Pancreas (tissue), 10 donors: Measurements from ENCODE around the gene CMTM7. TPM values are rescaled to one million over a fixed set of nuclear protein-coding genes. Genes with fewer than 3 reads are reported as not detected.

Experiments used
- ATAC-seq, 4 donors: fragments of 200-7000 bp; cut with Tn5 transposase; one replicate each; pipeline versions ENCODE4 v1.8.0 to v1.9.1; 2020; ENCODE audit warnings: mild to moderate bottlenecking in 4 of 4, moderate library complexity in 4 of 4
- DNase-seq, 6 donors: peaks; one replicate each; pipeline ENCODE4 v3.0.0-alpha.2; 2020
- FAIRE-seq: peaks from 2 replicates; lab custom pipeline; 2012; peaks lifted over from hg19 to GRCh38; lab: Jason Lieb, UNC
- H3K27ac ChIP-seq, 4 donors: fragments of 200-600 bp; sonication (generic); 1 replicate in 3 of 4; 2 replicates in 1 of 4; pipeline versions ENCODE4 v1.5.0 to v1.8.0; 2020
- H3K27me3 ChIP-seq, 4 donors: fragments of 200-600 bp; one replicate each; pipeline ENCODE4 v1.8.0; 2021
- H3K36me3 ChIP-seq, 3 donors: fragments of 200-600 bp; sonication (generic) in 1 of 3; one replicate each; pipeline versions ENCODE4 v1.5.0 to v1.8.0; 2020 to 2021
- H3K4me1 ChIP-seq, 3 donors: fragments of 200-600 bp; one replicate each; pipeline ENCODE4 v1.8.0; 2021
- H3K4me3 ChIP-seq, 4 donors: fragments of 200-600 bp; sonication (generic) in 2 of 4; one replicate each; pipeline versions ENCODE4 v1.5.0 to v1.8.0; 2020 to 2021
- H3K9me3 ChIP-seq, 4 donors: fragments of 200-600 bp; one replicate each; pipeline ENCODE4 v1.8.0; 2021
- CTCF ChIP-seq, 4 donors: fragments of 200-600 bp; sonication (generic) in 3 of 4; IDR thresholded peaks; one replicate each; pipeline versions ENCODE4 v1.5.0 to v1.8.0; 2021; ENCODE audit warnings: antibody characterized with exemption in 4 of 4
- WGBS, 2 donors: extraction: QIAGEN DNeasy Blood & Tissue Kit; methylation state at CpG; one replicate each; pipeline ENCODE4 v1.1.7; 2013; 5-methylcytosine and 5-hydroxymethylcytosine counted together
- intact Hi-C, 3 donors: fragments of 100-400 bp; cut with DNase I; formaldehyde crosslinking; loops; one replicate each; pipeline versions ENCODE4 v1.11.1 to v1.14.2; 2022
- polyA plus RNA-seq, 2 donors: library from polyadenylated mRNA; stranded (reverse); fragments of 200-250 nt; gene quantifications; one replicate each; pipeline ENCODE4 v1.2.3, GENCODE V29; 2013
- total RNA-seq, 6 donors: library from RNA; stranded (reverse); fragmentation: NEBNext Ultra II Directional in 4 of 6; extraction: Animal tissue kit (Norgen Biotek cat#: 25700) in 4 of 6; gene quantifications; one replicate each; pipeline versions ENCODE4 v1.2.1 to v1.2.4, GENCODE V29; 2021 to 2023
- donor health status: healthy with polysubstance abuse.
- donor health status: DM: no; HTN: no; CAD: no; lungs with moderate emphysema.
- donor health status: DM: no; HTN: no; CAD: no.
- donor health status: control.
- donor health status: control.
- donor health status: Bipolar disorder and iron deficiency.
- donor health status: DM: yes; HTN: yes; CAD: no.
- donor health status: DM: no; HTN: no; CAD: no.
- donor health status: DM: no; HTN: no; CAD: no.
- donor health status: DM: yes; HTN: yes; CAD: no.

Gene CMTM7
- total and polyA plus RNA-seq, 8 donors: 6.1 to 23.8 (median 12.0) TPM

DNA sequence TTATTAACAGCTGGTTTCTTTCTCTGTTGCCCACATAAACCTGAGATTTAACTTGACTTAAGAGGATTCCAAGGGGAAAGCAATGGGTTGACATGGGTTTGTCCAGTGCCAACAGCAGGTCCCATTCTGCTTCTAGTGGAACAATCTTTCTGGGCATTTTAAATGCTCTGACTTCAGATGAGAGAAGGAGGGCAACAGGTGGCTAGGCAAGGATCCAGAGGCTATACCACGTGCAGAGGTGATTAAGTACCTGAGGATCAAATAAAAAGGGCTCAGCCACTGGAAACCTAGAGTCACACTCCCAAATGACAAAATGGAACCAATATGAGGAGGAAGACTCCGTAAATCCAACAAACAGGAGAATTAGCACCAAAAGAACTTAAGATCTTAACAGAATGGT is 82.5 kb downstream of the CMTM7 start:
- no peak for TF ChIP-seq CTCF (IDR thresholded peaks at IDR 0.05)
- Histone ChIP-seq H3K27ac (no peak overlapping the region), H3K4me3 (no peak overlapping the region), H3K27me3 (no peaks in the 10 kb centered on the region), H3K9me3 (no peaks in the 10 kb centered on the region), H3K4me1 (peaks cover 0 to 9% (median 4%) of the 10 kb centered on the region in 3 donors), H3K36me3 (no peaks in the 10 kb centered on the region)
- FAIRE-seq (no peak), ATAC-seq (no peak), DNase-seq (no peak)
- WGBS, 2 donors: 70 to 72% methylated on average over 2 of the region's 2 CpGs
- intact Hi-C loops: no loop called here

DNA sequence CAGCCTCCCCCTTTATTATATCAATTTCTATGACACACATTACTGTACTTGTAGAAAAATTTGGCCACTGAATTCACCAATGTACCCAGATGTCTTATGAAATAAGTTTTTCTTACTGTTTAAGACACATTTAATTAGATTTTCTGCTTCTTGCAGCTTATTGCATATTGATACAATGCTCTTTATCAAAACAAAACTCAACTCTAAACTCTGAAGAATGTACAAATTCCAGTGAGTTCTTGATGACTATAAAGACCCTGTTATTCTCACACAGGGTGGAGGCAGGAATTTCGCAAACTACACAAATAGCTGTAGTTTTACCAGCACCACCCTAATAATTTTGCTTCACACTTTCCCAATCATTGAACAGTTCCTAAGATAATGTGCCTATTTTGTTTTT is 89.0 kb downstream of the CMTM7 start:
- WGBS, 2 donors: 92 to 95% methylated on average over 1 of the region's 1 CpG
- Histone ChIP-seq H3K4me3 (no peak overlapping the region), H3K4me1 (no peaks in the 10 kb centered on the region), H3K9me3 (no peaks in the 10 kb centered on the region), H3K27ac (no peak overlapping the region), H3K36me3 (no peaks in the 10 kb centered on the region), H3K27me3 (no peaks in the 10 kb centered on the region)
- intact Hi-C loops: no loop called here
- no peak for DNase-seq
- ATAC-seq: no peak
- no peak for TF ChIP-seq CTCF (IDR thresholded peaks at IDR 0.05)
- FAIRE-seq: no peak

DNA sequence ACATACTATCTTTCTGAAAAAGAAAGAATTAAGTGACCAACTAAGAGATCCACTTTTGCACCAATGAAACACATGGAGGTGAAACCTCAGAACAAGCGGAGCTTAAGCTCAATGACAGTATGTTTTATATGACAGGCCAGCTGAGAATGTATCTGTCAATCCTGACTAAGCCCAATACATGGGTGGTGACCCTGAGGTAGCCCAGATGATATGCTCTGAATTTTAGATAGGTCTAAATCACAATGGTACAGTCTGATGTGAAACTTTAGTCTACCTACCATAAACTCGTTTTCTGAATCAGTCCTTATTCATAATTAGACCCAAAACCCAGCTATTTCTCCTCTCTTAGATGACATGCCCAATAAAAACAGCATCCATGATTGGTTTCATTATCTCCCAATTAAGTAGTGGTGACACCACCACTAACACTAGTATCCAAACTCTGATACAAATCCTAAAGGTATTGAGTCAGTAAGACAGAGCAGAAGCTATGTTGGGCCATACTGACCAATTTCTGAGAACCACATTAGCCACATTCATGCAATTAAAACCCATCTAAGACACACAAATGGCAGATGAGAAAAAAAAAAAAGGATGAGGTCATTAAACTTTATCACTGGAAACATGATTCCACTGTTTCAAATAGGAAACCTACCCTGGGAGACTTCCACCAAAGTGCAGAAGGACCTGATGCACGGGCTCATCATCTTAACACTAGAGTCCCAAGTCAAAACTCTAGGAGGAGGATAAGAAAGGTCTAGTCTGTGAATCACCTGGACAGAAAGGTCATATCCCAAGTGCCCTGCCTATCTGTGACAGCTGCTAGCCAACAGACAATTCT is 90.4 kb downstream of the CMTM7 start:
- Histone ChIP-seq H3K4me1 (no peaks in the 10 kb centered on the region), H3K9me3 (no peaks in the 10 kb centered on the region), H3K4me3 (no peak overlapping the region), H3K36me3 (no peaks in the 10 kb centered on the region), H3K27ac (no peak overlapping the region), H3K27me3 (no peaks in the 10 kb centered on the region)
- FAIRE-seq (no peak), ATAC-seq (no peak), DNase-seq (no peak)
- intact Hi-C loops: no loop called here
- 94 to 97% methylated on average over 3 of the region's 3 CpGs for WGBS, 2 donors
- TF ChIP-seq CTCF (IDR thresholded peaks at IDR 0.05): no peak

GRCh38 chr3:32482693-32483092 is 91.0 kb downstream of the CMTM7 start:
- Histone ChIP-seq H3K27me3 (no peaks in the 10 kb centered on the region), H3K4me1 (no peaks in the 10 kb centered on the region), H3K9me3 (no peaks in the 10 kb centered on the region), H3K27ac (no peak overlapping the region), H3K36me3 (no peaks in the 10 kb centered on the region), H3K4me3 (no peak overlapping the region)
- no peak for TF ChIP-seq CTCF (IDR thresholded peaks at IDR 0.05)
- ATAC-seq (no peak), FAIRE-seq (no peak), DNase-seq (no peak)
- intact Hi-C loops: no loop called here
- WGBS, 2 donors: 82 to 92% methylated on average over 1 of the region's 1 CpG

DNA sequence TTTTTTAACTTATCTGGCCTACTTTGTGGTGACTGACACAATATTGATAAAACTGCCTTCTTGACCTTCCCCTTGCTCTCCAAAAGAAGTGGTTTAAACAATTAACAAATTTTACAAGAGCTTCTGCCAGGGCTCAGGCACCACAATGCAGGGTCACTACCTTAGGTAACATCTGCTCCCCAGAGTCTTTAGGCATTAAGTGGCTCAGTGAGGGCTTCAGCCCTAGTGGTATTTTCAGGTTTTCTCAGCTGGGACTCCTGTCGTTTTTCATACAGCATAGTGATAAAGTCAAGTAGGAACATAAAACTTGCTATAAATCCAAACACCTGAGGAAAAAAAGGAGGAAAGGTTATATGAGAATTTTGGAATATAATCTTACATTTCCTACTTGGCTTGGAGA is 92.1 kb downstream of the CMTM7 start:
- H3K27ac ChIP-seq: no peak overlapping the region
- no peak overlapping the region for H3K4me3 ChIP-seq
- no peak for DNase-seq
- no peak for FAIRE-seq
- H3K27me3 ChIP-seq: no peaks in the 10 kb centered on the region
- H3K4me1 ChIP-seq: no peaks in the 10 kb centered on the region
- WGBS, 2 donors: 33 to 42% methylated on average over 1 of the region's 1 CpG
- no peak for TF ChIP-seq CTCF (IDR thresholded peaks at IDR 0.05)
- ATAC-seq: no peak
- H3K9me3 ChIP-seq: no peaks in the 10 kb centered on the region
- H3K36me3 ChIP-seq: no peaks in the 10 kb centered on the region
- intact Hi-C loops: no loop called here
